ENCODE data around the gene MICB.

Gene MICB

GRCh38 chr6:31476515-31477139 is 21.3 kb upstream of the MICB start:
- Histone ChIP-seq H3K23ac (ENCODE audit: low read length) (no peak overlapping the region), H3K27ac (ENCODE audit: low read depth, low read length) (no peak overlapping the region), H2AFZ (ENCODE audit: insufficient read depth, low read length, poor library complexity) (no peak overlapping the region), H4K12ac (ENCODE audit: low read depth, low read length) (no peak overlapping the region), H2BK5ac (ENCODE audit: low read depth, low read length, poor library complexity) (no peak overlapping the region), H3K36me3 (ENCODE audit: control insufficient read depth in 1 of 2, insufficient read depth in 2 of 2, low read length in 2 of 2) (no peaks in the 10 kb centered on the region), H3K27me3 (ENCODE audit: insufficient read depth, low read length) (peaks cover 3% of the 10 kb centered on the region), H3K4me3 (ENCODE audit: low read depth, low read length) (no peak overlapping the region), H2AK5ac (ENCODE audit: low read length) (no peak overlapping the region), H3K9ac (ENCODE audit: low read length) (no peak overlapping the region), H2BK120ac (ENCODE audit: insufficient read depth, low read length, poor library complexity) (no peak overlapping the region), H3K4me2 (ENCODE audit: low read length) (no peak overlapping the region), H2BK12ac (ENCODE audit: low read length) (no peak overlapping the region), H3K79me1 (ENCODE audit: low read length) (no peaks in the 10 kb centered on the region), H3K14ac (ENCODE audit: low read length) (no peak overlapping the region), H3K79me2 (ENCODE audit: control insufficient read depth, insufficient read depth, low read length, poor library complexity) (no peaks in the 10 kb centered on the region), H3K18ac (ENCODE audit: low read length) (no peak overlapping the region), H4K8ac (ENCODE audit: low read depth, low read length) (no peak overlapping the region), H3K4me1 (ENCODE audit: control insufficient read depth in 1 of 2, insufficient read depth in 2 of 2, low read length in 2 of 2) (no peaks in the 10 kb centered on the region), H3K9me3 (ENCODE audit: insufficient read depth, low read depth, low read length) (peaks cover 4% of the 10 kb centered on the region), H4K91ac (ENCODE audit: low read depth, low read length) (no peak overlapping the region), H3K4ac (ENCODE audit: low read depth, low read length) (no peak overlapping the region)
- DNase-seq, result no peak
- WGBS (ENCODE audit: extremely low coverage, insufficient coverage, insufficient read length), result no CpG with 5 or more reads among the region's 7 CpGs

GRCh38 chr6:31477521-31477920 is 20.4 kb upstream of the MICB start:
- Histone ChIP-seq H3K4me1 (ENCODE audit: control insufficient read depth in 1 of 2, insufficient read depth in 2 of 2, low read length in 2 of 2) (no peaks in the 10 kb centered on the region), H3K9me3 (ENCODE audit: insufficient read depth, low read depth, low read length) (peaks cover 4% of the 10 kb centered on the region), H3K14ac (ENCODE audit: low read length) (no peak overlapping the region), H2AFZ (ENCODE audit: insufficient read depth, low read length, poor library complexity) (no peak overlapping the region), H3K4ac (ENCODE audit: low read depth, low read length) (no peak overlapping the region), H3K79me2 (ENCODE audit: control insufficient read depth, insufficient read depth, low read length, poor library complexity) (no peaks in the 10 kb centered on the region), H4K8ac (ENCODE audit: low read depth, low read length) (no peak overlapping the region), H2BK12ac (ENCODE audit: low read length) (no peak overlapping the region), H4K91ac (ENCODE audit: low read depth, low read length) (no peak overlapping the region), H3K4me3 (ENCODE audit: low read depth, low read length) (no peak overlapping the region), H3K79me1 (ENCODE audit: low read length) (no peaks in the 10 kb centered on the region), H3K27ac (ENCODE audit: low read depth, low read length) (no peak overlapping the region), H3K36me3 (ENCODE audit: control insufficient read depth in 1 of 2, insufficient read depth in 2 of 2, low read length in 2 of 2) (no peaks in the 10 kb centered on the region), H3K23ac (ENCODE audit: low read length) (no peak overlapping the region), H2AK5ac (ENCODE audit: low read length) (no peak overlapping the region), H3K18ac (ENCODE audit: low read length) (no peak overlapping the region), H2BK5ac (ENCODE audit: low read depth, low read length, poor library complexity) (no peak overlapping the region), H2BK120ac (ENCODE audit: insufficient read depth, low read length, poor library complexity) (no peak overlapping the region), H4K12ac (ENCODE audit: low read depth, low read length) (no peak overlapping the region), H3K9ac (ENCODE audit: low read length) (no peak overlapping the region), H3K4me2 (ENCODE audit: low read length) (no peak overlapping the region), H3K27me3 (ENCODE audit: insufficient read depth, low read length) (peaks cover 3% of the 10 kb centered on the region)
- DNase-seq, result no peak
- WGBS (ENCODE audit: extremely low coverage, insufficient coverage, insufficient read length), result no CpG with 5 or more reads among the region's 4 CpGs

GRCh38 chr6:31478186-31478950 is 19.6 kb upstream of the MICB start:
- H3K9me3 ChIP-seq (ENCODE audit: insufficient read depth, low read depth, low read length), result peaks cover 4% of the 10 kb centered on the region
- no CpG with 5 or more reads among the region's 3 CpGs for WGBS (ENCODE audit: extremely low coverage, insufficient coverage, insufficient read length)
- DNase-seq, result no peak
- no peak overlapping the region for H3K18ac ChIP-seq (ENCODE audit: low read length)
- no peak overlapping the region for H2AFZ ChIP-seq (ENCODE audit: insufficient read depth, low read length, poor library complexity)
- no peaks in the 10 kb centered on the region for H3K79me1 ChIP-seq (ENCODE audit: low read length)
- no peak overlapping the region for H4K8ac ChIP-seq (ENCODE audit: low read depth, low read length)
- peaks cover 3% of the 10 kb centered on the region for H3K27me3 ChIP-seq (ENCODE audit: insufficient read depth, low read length)
- no peaks in the 10 kb centered on the region for H3K36me3 ChIP-seq (ENCODE audit: control insufficient read depth in 1 of 2, insufficient read depth in 2 of 2, low read length in 2 of 2)
- no peak overlapping the region for H4K12ac ChIP-seq (ENCODE audit: low read depth, low read length)
- H2BK5ac ChIP-seq (ENCODE audit: low read depth, low read length, poor library complexity), result no peak overlapping the region
- no peak overlapping the region for H3K4me3 ChIP-seq (ENCODE audit: low read depth, low read length)
- H3K9ac ChIP-seq (ENCODE audit: low read length), result no peak overlapping the region
- H3K4me2 ChIP-seq (ENCODE audit: low read length), result no peak overlapping the region
- no peak overlapping the region for H2AK5ac ChIP-seq (ENCODE audit: low read length)
- H3K79me2 ChIP-seq (ENCODE audit: control insufficient read depth, insufficient read depth, low read length, poor library complexity), result no peaks in the 10 kb centered on the region
- no peak overlapping the region for H3K14ac ChIP-seq (ENCODE audit: low read length)
- no peak overlapping the region for H2BK12ac ChIP-seq (ENCODE audit: low read length)
- no peaks in the 10 kb centered on the region for H3K4me1 ChIP-seq (ENCODE audit: control insufficient read depth in 1 of 2, insufficient read depth in 2 of 2, low read length in 2 of 2)
- H4K91ac ChIP-seq (ENCODE audit: low read depth, low read length), result no peak overlapping the region
- no peak overlapping the region for H3K4ac ChIP-seq (ENCODE audit: low read depth, low read length)
- H3K23ac ChIP-seq (ENCODE audit: low read length), result no peak overlapping the region
- no peak overlapping the region for H2BK120ac ChIP-seq (ENCODE audit: insufficient read depth, low read length, poor library complexity)
- no peak overlapping the region for H3K27ac ChIP-seq (ENCODE audit: low read depth, low read length)

- no peak overlapping the region for H2AK5ac ChIP-seq (ENCODE audit: low read length)
- no peak overlapping the region for H3K18ac ChIP-seq (ENCODE audit: low read length)
- H3K9me3 ChIP-seq (ENCODE audit: insufficient read depth, low read depth, low read length), result peaks cover 4% of the 10 kb centered on the region
- no peak overlapping the region for H2AFZ ChIP-seq (ENCODE audit: insufficient read depth, low read length, poor library complexity)
- H4K8ac ChIP-seq (ENCODE audit: low read depth, low read length), result no peak overlapping the region
- no peak overlapping the region for H2BK12ac ChIP-seq (ENCODE audit: low read length)
- H3K14ac ChIP-seq (ENCODE audit: low read length), result no peak overlapping the region
- H3K4me1 ChIP-seq (ENCODE audit: control insufficient read depth in 1 of 2, insufficient read depth in 2 of 2, low read length in 2 of 2), result no peaks in the 10 kb centered on the region
- no peak overlapping the region for H3K9ac ChIP-seq (ENCODE audit: low read length)
- H2BK5ac ChIP-seq (ENCODE audit: low read depth, low read length, poor library complexity), result no peak overlapping the region
- no peak for DNase-seq
- H3K27ac ChIP-seq (ENCODE audit: low read depth, low read length), result no peak overlapping the region
- H3K79me2 ChIP-seq (ENCODE audit: control insufficient read depth, insufficient read depth, low read length, poor library complexity), result no peaks in the 10 kb centered on the region
- peaks cover 3% of the 10 kb centered on the region for H3K27me3 ChIP-seq (ENCODE audit: insufficient read depth, low read length)
- H3K4me2 ChIP-seq (ENCODE audit: low read length), result no peak overlapping the region
- H3K36me3 ChIP-seq (ENCODE audit: control insufficient read depth in 1 of 2, insufficient read depth in 2 of 2, low read length in 2 of 2), result no peaks in the 10 kb centered on the region
- no peak overlapping the region for H4K12ac ChIP-seq (ENCODE audit: low read depth, low read length)
- no peak overlapping the region for H3K4me3 ChIP-seq (ENCODE audit: low read depth, low read length)
- H3K4ac ChIP-seq (ENCODE audit: low read depth, low read length), result no peak overlapping the region
- WGBS (ENCODE audit: extremely low coverage, insufficient coverage, insufficient read length), result no CpG with 5 or more reads among the region's 5 CpGs
- no peak overlapping the region for H3K23ac ChIP-seq (ENCODE audit: low read length)
- H4K91ac ChIP-seq (ENCODE audit: low read depth, low read length), result no peak overlapping the region
- H3K79me1 ChIP-seq (ENCODE audit: low read length), result no peaks in the 10 kb centered on the region
- H2BK120ac ChIP-seq (ENCODE audit: insufficient read depth, low read length, poor library complexity), result no peak overlapping the region
Observed at GRCh38 chr6:31479151-31479932, 18.6 kb upstream of the MICB start.

All from trophoblast cell (in vitro differentiated cells and primary cell).